ENCODE data around the gene TUBGCP4.

TUBGCP4 gene

GRCh38 chr15:43361313-43361903, 9.5 kb upstream of the TUBGCP4 start:
- Histone ChIP-seq H3K27me3 (ENCODE audit: insufficient read depth, poor library complexity, severe bottlenecking) (no peaks in the 10 kb centered on the region), H3K4me3 (replicated peaks; ENCODE audit: insufficient read depth, low read length) (no peak overlapping the region), H3K27ac (replicated peaks) (no peak overlapping the region)
- DNase-seq (ENCODE audit: low read depth in 1 of 2, low spot score in 1 of 2): no peak
- TF ChIP-seq POLR2AphosphoS5 (IDR thresholded peaks at IDR 0.05; ENCODE audit: low read depth) (no peak), GABPA (IDR thresholded peaks at IDR 0.05; ENCODE audit: low read depth) (no peak), CTCF (IDR thresholded peaks at IDR 0.05; ENCODE audit: insufficient read depth, low read length) (no peak), REST (IDR thresholded peaks at IDR 0.05; ENCODE audit: insufficient replicate concordance, low read depth) (no peak), SPI1 (IDR thresholded peaks at IDR 0.05; ENCODE audit: borderline replicate concordance, low read depth) (no peak)

GRCh38 chr15:43370310-43370974, 459 bp upstream of the TUBGCP4 start:
- Histone ChIP-seq H3K27ac (replicated peaks) (peak overlapping the region; percentile 91), H3K27me3 (ENCODE audit: insufficient read depth, poor library complexity, severe bottlenecking) (no peaks in the 10 kb centered on the region), H3K4me3 (replicated peaks; ENCODE audit: insufficient read depth, low read length) (peak overlapping the region; percentile 89)
- no peak for TF ChIP-seq POLR2AphosphoS5 (IDR thresholded peaks at IDR 0.05; ENCODE audit: low read depth)
- TF ChIP-seq REST (IDR thresholded peaks at IDR 0.05; ENCODE audit: insufficient replicate concordance, low read depth): peak; percentile 77
- DNase-seq (ENCODE audit: low read depth in 1 of 2, low spot score in 1 of 2): no peak

- H3K4me3 ChIP-seq (replicated peaks; ENCODE audit: insufficient read depth, low read length): no peak overlapping the region
- DNase-seq (ENCODE audit: low read depth in 1 of 2, low spot score in 1 of 2): peak in 1 of 2 experiments; percentile 21
- TF ChIP-seq POLR2AphosphoS5 (IDR thresholded peaks at IDR 0.05; ENCODE audit: low read depth) (no peak), CTCF (IDR thresholded peaks at IDR 0.05; ENCODE audit: insufficient read depth, low read length) (peak; percentile 63), GABPA (IDR thresholded peaks at IDR 0.05; ENCODE audit: low read depth) (no peak)
- H3K27me3 ChIP-seq (ENCODE audit: insufficient read depth, poor library complexity, severe bottlenecking): no peaks in the 10 kb centered on the region
- no peak overlapping the region for H3K27ac ChIP-seq (replicated peaks)
Measured at GRCh38 chr15:43376017-43376705, 5.3 kb downstream of the TUBGCP4 start.

GRCh38 chr15:43378601-43379000, 7.7 kb downstream of the TUBGCP4 start:
- no peaks in the 10 kb centered on the region for H3K27me3 ChIP-seq (ENCODE audit: insufficient read depth, poor library complexity, severe bottlenecking)
- TF ChIP-seq CTCF (IDR thresholded peaks at IDR 0.05; ENCODE audit: insufficient read depth, low read length): no peak
- no peak for TF ChIP-seq SPI1 (IDR thresholded peaks at IDR 0.05; ENCODE audit: borderline replicate concordance, low read depth)
- no peak for TF ChIP-seq GABPA (IDR thresholded peaks at IDR 0.05; ENCODE audit: low read depth)
- no peak for TF ChIP-seq REST (IDR thresholded peaks at IDR 0.05; ENCODE audit: insufficient replicate concordance, low read depth)
- TF ChIP-seq POLR2AphosphoS5 (IDR thresholded peaks at IDR 0.05; ENCODE audit: low read depth): no peak
- no peak for DNase-seq (ENCODE audit: low read depth in 1 of 2, low spot score in 1 of 2)
- H3K27ac ChIP-seq (replicated peaks): no peak overlapping the region
- no peak overlapping the region for H3K4me3 ChIP-seq (replicated peaks; ENCODE audit: insufficient read depth, low read length)

All from HL-60 (cell line).